Adrenal gland (tissue), 5 donors: ENCODE data around the gene DENND6B.

ENCODE experiments used
- CTCF ChIP-seq, 6 experiments: fragments of 450-650 bp in 4 of 6; fragments of 200-600 bp in 2 of 6; sonication (generic) in 1 of 6; IDR thresholded peaks; 1 replicate in 5 of 6; 2 replicates in 1 of 6; pipeline versions ENCODE4 v1.5.1 to v1.8.0; 2016 to 2021; ENCODE audit warnings: antibody characterized with exemption in 6 of 6, mild to moderate bottlenecking in 2 of 6, moderate library complexity in 1 of 6
- POLR2A ChIP-seq, 2 donors: fragments of 450-650 bp; IDR thresholded peaks; one replicate each; pipeline ENCODE4 v1.6.1; 2017; ENCODE audit warnings: antibody characterized with exemption in 2 of 2, mild to moderate bottlenecking in 2 of 2, moderate library complexity in 1 of 2
- donor health status: DM: no; HTN: no; CAD: no.

- TF ChIP-seq POLR2A (IDR thresholded peaks at IDR 0.05) (no peak), CTCF (IDR thresholded peaks at IDR 0.05) (no peak)
Measured at GRCh38 chr22:50307890-50308596, 18.8 kb downstream of the DENND6B start.
